GM19328 (cell line): ENCODE data around the gene TGFB2.

ENCODE experiments used
- ATAC-seq: cut with Tn5 transposase; IDR thresholded peaks from one replicate; pipeline ENCODE4 v1.9.1; 2021; ENCODE audit warnings: mild to moderate bottlenecking, moderate library complexity; ENCODE audit not compliant: unreplicated experiment

TGFB2 gene

DNA sequence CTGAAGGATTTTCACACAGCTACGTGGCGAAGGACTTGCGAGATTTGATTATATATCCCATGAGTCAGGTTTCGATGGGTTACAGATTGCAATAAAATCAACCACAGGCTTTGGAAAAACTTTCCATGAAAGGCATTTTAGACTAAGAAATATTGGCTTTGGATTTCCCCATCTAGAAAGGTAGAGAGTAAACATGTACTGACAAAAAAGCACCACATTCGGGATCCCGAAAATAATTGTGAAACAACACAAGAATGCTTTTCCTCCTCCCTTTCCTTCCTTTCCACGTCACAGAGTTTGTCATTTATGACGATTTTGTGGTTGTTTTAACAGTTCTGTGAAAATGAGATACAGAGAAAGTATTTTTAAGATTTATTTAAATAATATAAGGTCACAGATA, 38.5 kb downstream of the TGFB2 start:
- ATAC-seq = no peak

DNA sequence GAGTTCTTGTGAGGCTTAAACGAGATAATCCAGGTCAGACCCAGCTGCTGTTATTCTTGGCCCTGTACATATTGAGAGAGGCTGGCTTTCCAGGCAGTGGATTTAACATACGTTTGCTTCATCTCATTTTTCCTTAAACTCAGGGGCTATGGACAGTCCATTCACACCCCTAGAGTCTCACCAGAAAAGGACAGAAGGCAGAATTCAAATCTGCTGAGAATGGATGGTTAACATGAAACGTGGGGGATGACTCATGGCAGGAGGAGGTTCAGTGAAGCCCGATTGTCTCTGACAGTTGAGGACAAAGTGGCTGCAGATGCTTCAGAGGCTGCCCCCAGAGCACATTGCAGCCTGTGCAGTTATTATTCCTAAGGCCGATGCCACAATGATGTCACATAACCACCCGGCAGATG, 39.5 kb downstream of the TGFB2 start:
- no peak for ATAC-seq

DNA sequence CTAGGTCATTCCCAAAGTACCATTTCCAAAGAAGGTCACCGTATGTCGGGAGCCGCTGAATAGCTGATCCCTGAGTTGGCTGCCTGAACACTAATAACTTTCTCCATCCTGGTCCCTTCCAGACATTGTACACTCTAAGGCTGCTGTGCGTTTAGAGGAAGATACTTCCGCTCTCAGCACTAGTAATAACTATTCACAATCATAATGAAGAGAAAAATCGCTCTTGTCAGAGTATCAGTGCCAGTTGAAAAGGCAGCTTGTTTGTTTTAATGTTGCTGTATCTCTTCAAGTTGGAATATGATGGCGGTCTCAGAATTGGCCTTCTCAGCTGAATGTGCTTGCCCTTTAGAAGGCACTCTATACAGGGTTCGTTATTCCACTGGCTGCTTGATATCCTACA, 43.5 kb downstream of the TGFB2 start:
- ATAC-seq = no peak

DNA sequence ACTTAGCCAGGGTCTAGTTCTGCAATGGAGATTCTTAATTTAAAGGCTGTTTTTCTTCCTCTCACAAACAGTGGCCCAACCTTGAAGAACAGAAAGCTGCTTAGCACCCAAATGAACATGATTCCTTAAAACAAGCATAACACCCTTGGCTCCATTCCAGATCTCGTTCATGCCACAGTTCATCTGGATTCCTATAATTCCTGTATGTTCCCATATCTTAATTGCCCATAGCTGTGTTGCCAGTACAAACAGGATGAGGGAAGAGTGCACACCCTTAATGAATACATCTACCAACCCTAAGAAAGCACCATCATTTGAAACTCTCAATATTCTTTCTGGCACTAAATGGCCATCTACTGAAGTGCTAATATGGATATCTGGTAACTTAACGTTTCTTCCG, 45.5 kb downstream of the TGFB2 start:
- ATAC-seq = no peak

DNA sequence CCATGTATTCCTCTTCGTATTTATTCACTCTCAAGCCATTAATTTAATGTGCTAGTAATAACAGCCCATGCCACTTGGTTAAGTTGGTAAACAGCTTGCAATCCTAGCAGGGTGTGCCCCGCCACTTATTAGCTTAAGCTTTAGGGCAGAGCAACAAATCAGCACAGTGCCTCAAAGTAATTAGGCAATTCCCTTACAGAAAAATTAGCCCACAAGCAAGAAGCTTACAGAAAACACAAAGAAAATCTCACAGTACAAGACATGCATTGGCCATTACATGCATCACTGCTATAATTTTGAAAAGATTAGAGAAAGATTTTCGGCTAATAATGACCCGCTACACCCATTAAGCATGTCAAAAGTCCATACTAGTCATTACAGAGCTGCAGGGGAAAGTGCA, 47.6 kb downstream of the TGFB2 start:
- ATAC-seq = no peak

DNA sequence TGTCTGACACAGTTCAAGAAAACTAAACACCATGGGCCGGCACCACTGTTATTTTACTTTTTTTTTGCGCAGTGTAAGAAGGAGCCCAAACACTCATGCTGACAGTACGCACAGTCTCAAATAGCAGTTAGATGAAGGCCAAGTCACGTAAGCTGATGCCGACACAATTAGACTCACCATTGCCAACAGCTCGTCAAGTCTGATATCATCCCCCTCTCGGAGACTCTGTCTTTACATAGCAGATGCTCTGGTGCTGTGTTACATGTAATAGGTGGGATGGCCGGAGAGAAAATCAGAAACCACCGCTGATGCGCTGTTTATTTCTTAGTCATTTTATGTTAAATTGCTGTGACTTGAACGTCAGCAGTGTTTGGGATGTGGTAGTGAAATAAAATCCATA, 49.3 kb downstream of the TGFB2 start:
- ATAC-seq = no peak

DNA sequence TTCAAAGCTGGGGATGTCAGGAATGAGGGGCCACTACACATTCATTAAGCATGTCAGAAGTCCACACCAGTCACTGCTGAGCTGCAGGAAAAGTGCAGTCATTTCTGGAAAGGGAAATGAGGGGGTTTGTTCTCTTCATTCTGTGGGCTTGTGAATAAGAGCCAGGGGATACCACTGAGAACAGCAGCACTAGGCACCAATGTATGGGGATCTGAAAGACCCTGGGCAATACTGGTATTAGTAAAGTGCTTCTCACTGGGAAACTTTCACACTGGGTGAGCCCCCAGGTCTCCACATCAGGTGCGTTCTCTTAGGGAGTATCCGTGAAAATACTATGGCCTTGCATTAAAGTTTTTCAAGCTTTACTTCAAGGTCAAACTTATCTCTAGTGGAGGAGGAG, 49.9 kb downstream of the TGFB2 start:
- ATAC-seq = no peak

DNA sequence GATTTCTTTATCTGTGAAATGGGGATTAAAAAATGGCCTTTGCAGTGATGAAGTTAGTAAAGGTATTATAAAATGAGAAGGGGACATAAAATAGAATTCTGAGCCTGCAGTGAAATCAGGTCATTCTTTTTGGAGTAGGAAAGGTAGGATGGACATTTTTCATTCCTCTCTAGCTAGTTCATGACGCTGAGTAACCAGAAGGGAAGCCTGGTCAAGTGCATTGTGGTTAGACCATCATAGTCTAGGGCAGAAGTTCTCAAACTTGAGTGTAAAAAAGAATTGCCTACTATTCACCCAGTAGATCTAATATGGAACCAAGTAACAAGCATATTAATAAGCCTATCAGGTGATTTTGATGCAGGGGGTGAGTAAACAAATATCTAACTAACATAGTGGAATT, 50.8 kb downstream of the TGFB2 start:
- no peak for ATAC-seq

DNA sequence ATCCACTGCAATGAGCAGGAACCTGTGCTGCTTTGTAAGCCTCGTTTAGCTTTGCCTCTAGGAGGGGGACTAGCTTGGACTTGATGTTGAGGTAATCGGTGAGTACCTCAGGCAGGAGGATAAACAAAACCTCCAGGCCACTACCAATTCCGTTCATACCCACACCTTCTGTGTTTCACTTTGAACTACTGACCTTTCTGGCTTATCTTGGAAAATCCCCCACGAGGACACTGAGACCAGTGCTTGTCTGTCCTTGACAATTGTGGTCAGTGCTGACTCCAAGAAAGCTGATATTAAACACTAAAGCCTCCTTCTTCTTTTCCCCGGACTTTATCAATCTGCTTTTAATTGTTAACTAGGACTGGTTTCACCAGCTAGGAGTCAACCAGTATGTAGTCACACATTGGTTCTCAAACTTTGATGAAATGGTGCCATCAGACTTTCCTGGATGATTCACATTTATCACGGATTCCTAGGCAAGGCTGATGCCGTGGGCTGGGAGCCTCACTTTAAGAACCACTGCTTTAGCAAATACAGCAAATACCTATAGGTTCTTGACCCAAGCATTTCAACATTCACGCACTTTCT, 52.7 kb downstream of the TGFB2 start:
- no peak for ATAC-seq

DNA sequence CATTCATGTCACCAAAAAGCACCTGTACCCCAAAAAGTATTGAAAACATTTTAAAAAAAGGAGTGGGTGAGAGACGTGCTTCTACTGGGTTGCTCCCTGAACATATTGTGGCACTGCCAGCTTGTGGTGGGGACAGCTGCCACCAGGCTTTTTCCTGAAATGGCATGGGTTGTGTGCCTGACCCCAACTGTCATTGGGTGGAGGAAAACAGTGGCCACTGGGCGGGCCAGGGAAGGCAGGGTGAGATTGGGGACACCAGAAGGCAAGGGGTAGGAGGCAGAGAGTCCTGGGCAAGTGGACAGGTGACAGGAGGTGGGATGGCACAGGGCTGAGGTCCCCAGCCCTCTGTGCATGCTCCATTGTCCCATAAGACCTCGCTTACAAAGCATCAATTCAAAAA, 55.5 kb downstream of the TGFB2 start:
- ATAC-seq = no peak

DNA sequence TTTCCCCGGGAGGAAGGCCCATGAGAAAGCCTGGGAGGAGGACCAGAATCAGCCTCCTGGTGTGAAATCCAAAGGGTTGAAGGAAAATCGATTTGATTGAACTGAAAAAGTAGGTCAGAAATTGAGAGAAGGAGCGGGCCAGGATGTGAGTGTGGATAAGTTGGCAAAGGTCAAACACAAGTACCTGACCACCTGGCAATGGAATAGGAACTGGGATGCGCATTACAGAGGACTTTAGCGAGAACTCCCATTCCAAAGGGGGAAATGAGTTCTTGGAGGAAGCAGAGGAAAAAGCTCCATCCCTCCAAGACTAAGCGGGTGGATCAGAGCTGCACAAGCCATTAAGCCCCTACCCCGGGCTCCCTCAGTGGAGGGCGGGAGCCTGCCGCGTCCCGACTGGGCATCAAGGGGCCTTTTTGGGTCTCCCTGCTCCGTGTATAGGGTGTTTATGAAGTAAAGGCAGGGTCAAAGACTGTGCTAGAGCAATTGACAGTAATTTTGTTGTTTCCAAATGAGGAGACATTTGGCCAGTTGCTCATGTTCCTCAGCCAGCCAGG, 56.4 kb downstream of the TGFB2 start:
- no peak for ATAC-seq

DNA sequence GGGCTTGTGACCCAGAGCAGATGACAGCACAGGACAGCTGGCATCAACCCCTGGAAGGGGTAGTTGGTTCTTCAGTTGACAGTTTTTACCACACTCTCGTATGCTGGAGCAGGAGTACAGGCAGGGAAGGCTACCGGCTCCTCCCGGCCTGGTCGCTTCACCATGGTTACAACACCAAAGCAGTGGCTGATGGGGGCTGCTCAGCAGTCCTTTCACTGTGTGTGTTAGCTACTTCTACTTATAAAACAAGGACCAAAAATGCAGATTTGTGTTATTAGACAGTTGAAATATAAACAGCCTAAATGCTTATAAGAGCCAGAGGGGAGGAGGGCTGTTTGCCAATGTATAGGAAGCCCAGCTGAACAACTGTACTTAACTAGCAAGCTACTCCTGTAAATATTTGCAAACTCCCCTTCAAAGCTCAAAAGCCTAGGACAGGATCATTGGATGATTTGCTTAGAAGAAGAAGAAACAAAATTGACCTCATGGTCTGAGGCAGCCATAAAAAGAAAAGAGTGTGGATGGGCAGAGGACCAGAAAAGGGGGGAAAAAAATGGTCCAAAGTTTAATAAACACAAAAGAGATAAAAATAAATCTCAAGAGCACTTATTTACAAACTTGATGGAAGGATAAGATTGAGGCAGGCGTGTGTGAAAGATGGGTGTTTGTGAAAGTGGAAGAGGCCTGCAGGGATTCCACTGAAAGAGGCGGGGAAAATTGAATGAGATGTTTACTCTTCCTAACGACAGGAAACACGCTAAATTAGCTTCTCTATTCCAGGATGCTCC, 57.1 kb downstream of the TGFB2 start:
- no peak for ATAC-seq

DNA sequence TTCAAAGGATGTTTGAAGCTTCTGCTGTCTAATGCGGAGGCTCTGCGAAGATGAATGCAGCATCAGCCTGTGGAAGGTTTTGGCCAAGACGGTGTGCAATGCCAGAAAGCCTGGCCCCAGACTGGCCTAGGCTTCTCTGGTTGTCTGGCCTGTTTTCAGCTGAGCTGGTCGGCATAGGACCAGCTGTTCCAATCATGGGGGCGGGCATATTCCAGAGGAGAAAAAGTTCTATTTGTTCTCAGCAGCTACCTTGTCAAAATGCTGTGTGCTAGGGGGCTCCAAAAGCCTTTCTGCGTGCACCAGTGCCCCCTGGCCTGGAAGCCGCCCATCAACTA, 57.6 kb downstream of the TGFB2 start:
- no peak for ATAC-seq

DNA sequence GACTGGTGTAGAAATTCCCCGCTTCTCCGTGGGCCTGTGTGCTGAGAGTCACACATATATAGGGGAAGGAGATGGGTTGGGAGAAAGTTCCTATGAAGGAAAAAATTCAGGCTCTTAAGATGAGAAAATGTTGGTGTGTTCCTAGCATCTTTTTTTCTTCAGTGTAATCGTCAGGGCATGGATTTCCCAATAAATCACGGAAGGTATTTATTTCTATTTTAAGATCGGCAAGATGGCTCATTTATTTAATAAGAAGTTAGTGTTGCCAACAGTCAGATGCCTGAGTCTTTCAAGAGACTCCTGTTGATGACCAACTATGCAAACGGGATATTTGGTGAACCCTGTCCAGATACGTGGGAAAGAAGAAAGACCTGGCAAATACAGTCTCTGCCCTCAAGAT, 58.2 kb downstream of the TGFB2 start:
- no peak for ATAC-seq

DNA sequence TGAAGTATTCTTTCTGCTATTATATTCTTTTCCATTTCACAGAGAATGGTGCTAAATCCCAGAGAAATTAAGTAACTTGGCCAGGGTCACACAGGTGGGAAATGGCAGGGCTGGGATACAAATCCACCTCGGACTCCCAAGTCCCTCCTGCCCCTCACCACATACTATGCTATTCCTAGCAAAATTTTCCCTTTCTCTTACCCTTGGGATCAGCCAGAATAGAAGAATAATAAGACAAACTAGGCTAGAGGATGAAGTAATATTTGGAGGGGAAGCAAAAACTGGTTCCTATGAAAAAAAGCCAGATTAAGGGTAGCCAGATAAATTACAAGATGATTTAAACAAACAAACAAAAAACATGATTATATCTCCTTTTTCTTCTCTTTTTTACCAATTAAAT, 62.5 kb downstream of the TGFB2 start:
- ATAC-seq = no peak

DNA sequence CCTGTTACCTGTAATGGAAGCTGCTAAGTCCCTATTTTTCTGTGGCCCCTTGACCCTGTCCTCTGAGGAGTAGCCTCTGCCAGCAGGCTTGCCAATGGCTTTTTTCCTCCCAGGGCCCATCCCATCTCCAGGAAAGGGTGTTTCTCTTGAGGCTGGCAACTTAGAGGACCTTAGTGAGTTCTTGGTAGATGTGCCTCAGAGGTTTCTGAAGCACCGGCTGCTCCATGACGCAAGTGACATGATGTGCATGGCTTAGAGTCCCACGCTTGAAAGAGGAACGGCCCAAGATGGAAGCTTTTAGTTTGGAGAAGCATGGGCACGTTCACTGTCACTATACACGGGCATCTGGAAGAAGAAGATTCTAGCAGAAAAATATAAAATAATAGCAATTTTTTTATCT, 63.0 kb downstream of the TGFB2 start:
- no peak for ATAC-seq

DNA sequence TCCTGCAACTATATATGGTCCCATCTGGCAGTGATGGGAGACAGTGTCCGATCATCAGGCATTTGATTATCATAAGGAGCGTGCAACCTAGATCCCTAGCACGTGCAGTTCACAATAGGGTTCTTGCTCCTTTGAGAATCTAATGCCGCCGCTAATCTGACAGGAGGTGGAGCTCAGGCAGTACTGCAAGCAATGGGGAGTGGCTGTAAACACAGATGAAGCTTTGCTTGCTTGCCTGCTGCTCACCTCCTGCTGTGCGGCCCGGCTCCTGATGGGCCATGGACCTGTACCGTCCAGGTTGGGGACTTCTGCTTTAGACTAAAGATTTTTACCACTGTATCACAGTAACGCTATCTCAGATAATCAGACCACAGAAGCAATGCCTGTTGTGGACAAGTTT, 63.8 kb downstream of the TGFB2 start:
- ATAC-seq = no peak

DNA sequence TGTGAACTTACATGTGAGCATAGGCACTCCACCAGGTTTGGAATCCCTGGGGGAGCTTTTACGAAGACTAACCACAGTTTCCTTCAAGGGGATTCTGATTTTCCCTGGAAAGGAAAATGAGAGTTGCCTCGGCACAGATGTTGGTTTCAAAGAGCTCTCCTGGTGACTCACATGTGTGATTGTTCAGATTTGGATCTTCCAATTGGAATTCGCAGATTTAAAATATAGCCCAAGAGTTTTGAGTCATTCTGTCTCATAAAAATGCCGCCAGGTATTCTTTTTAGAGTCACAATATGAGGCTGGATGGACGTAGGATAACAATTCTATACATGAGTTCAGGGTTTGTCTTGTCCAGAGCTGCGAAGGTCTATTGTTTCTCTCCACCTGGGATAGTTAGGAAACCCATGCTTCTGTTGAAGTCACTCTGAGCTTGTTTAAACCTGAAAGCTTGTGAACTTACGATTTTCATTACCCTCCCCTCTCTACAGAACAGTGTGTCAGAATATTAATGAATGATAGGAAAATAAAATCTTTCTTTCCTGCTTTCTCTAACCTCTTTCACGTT, 64.9 kb downstream of the TGFB2 start:
- ATAC-seq = no peak

DNA sequence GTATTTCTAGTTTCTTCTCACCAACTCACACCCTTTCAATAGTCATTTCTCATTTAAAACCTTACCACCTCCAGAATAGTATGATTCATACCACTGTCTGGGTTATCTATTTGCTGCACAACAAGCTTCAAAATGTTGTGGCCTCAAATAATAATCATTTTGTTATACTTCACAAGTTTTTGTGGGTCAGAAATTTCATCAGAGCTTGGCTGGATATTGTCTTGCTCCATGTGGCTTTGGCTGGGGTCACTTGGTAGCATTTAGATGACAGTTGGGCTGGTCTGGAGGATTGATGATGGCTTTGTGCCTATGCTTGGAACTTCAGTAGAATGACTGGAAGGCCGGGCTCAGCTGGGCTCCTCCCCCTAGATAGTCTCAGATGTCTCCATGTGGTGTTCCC, 66.0 kb downstream of the TGFB2 start:
- ATAC-seq = no peak

DNA sequence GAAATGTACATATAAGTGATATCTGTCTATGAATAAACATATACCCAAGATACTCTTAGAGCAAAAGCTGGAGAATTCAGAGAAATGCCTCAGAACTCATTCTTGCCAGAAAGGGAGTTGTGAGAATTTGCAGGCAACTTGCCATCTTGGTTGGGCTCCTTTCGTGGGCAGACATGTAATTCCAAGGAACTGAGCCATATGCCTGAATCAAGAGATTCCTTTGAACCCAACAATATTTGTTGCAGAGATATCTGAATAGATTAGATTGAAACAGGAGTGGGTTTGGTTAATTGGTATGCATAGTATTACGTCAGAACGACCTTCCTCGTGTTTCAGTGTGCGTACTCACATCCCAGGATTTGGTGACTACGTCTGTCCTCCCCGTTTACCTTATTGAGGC, 67.0 kb downstream of the TGFB2 start:
- ATAC-seq = no peak

DNA sequence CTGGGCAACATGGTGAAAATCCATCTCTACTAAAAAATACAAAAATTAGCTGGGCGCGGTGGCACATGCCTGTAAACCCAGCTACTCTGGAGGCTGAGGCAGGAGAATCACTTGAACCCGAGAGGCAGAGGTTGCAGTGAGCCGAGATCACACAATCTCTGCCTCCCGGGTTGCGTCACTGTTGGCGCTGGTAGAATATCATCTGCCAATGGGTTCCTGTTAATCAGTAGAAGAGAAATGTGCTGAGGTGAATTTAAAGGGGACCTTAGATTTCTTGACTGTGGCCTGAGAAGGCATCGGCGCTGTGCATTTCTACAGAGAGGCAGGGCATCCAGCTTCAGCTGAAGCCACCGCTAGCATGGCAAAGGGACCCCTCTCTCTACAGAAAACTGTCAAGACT, 68.0 kb downstream of the TGFB2 start:
- ATAC-seq = no peak

DNA sequence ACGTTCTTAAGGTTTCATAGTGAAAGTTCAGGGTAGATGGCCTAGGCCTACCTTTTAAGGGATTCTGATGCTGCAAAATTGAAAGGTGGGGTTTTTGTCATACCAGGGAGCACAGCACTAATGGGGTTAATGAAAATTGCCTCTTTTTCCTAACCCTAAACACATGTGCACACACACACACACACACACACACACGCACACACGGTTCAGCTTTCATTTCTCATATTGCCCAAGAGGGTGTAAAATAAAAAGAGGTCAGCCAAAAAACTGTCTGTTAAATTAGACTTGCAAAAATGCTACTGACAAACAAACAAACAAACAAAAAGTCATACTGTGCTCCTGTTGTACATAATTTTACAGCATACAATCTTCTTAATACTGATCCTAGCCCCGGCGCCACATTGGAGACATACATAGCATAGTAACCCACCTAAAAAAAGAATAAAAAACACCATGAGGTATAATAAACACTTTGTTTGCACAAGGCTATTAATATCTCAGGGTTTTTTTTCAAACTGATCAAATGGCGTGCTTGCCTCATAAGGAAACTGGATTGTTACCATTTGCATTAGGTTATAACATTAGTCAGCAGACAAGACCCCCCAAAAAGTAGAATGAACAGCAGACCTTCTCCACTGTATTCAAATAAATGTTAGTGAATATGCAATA, 69.1 kb downstream of the TGFB2 start:
- no peak for ATAC-seq
